ENCODE measurements around the gene MLC1.

GRCh38 chr22:50009765-50010675, 75.2 kb downstream of the MLC1 start:
- TF ChIP-seq GABPA (IDR thresholded peaks at IDR 0.05 in 1 of 2, conservative IDR thresholded peaks at IDR 0.05 in 1 of 2), result no peak
- TF ChIP-seq, protein P1, sequence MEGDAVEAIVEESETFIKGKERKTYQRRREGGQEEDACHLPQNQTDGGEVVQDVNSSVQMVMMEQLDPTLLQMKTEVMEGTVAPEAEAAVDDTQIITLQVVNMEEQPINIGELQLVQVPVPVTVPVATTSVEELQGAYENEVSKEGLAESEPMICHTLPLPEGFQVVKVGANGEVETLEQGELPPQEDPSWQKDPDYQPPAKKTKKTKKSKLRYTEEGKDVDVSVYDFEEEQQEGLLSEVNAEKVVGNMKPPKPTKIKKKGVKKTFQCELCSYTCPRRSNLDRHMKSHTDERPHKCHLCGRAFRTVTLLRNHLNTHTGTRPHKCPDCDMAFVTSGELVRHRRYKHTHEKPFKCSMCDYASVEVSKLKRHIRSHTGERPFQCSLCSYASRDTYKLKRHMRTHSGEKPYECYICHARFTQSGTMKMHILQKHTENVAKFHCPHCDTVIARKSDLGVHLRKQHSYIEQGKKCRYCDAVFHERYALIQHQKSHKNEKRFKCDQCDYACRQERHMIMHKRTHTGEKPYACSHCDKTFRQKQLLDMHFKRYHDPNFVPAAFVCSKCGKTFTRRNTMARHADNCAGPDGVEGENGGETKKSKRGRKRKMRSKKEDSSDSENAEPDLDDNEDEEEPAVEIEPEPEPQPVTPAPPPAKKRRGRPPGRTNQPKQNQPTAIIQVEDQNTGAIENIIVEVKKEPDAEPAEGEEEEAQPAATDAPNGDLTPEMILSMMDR (IDR thresholded peaks at IDR 0.05; ENCODE audit: low read depth, low read length, missing input control), result no peak
- TF ChIP-seq RAD21 (IDR thresholded peaks at IDR 0.05), result no peak
- TF ChIP-seq TAF1 (conservative IDR thresholded peaks at IDR 0.05), result no peak
- TF ChIP-seq, protein P2, sequence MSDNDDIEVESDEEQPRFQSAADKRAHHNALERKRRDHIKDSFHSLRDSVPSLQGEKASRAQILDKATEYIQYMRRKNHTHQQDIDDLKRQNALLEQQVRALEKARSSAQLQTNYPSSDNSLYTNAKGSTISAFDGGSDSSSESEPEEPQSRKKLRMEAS (IDR thresholded peaks at IDR 0.05), result no peak
- TF ChIP-seq ZBTB33 (IDR thresholded peaks at IDR 0.05), result no peak
- no peak for TF ChIP-seq EGR1 (IDR thresholded peaks at IDR 0.05; ENCODE audit: low read depth in 2 of 2)
- TF ChIP-seq ATF3 (IDR thresholded peaks at IDR 0.05), result no peak
